ENCODE data around the gene FTH1. TPM values are rescaled to one million over a fixed set of nuclear protein-coding genes. Genes with fewer than 3 reads are reported as not detected.
A peak's percentile ranks its signal among the peaks of the same experiment; 100 is the strongest.

The FTH1 gene
- polyA plus RNA-seq, 1 of the 3 experiments (the other 2 are of a cell fraction): 1,229 TPM

- H3K9me2 ChIP-seq: no peaks in the 10 kb centered on the region
- no peak overlapping the region; a peak in 1 of 4 replicates for H3K27ac ChIP-seq (ENCODE audit: low read depth in 2 of 2, low read length in 1 of 2)
- H3K27me3 ChIP-seq (ENCODE audit: insufficient read depth): no peaks in the 10 kb centered on the region
- H3K79me2 ChIP-seq (ENCODE audit: insufficient read depth): no peaks in the 10 kb centered on the region
- no peak overlapping the region for H2AFZ ChIP-seq (ENCODE audit: low read depth)
- H3K4me2 ChIP-seq: no peak overlapping the region
- H3K9me3 ChIP-seq: no peaks in the 10 kb centered on the region
- H3K4me1 ChIP-seq (ENCODE audit: control insufficient read depth in 1 of 2, insufficient read depth in 2 of 2, low read depth in 1 of 2, low read length in 1 of 2): peaks cover 11 to 18% of the 10 kb centered on the region in 2 experiments; a peak in 2 of 4 replicates
- no peak overlapping the region for H3K9ac ChIP-seq
- H3K4me3 ChIP-seq (ENCODE audit: low read depth in 2 of 2, low read length in 1 of 2): no peak overlapping the region
- no peaks in the 10 kb centered on the region for H3K36me3 ChIP-seq (replicated peaks in 1 of 2; ENCODE audit: control insufficient read depth in 1 of 2, insufficient read depth in 2 of 2, low read length in 1 of 2)
- H3F3A ChIP-seq (replicated peaks; ENCODE audit: insufficient read depth): peaks cover 3% of the 10 kb centered on the region
- no peaks in the 10 kb centered on the region for H4K20me1 ChIP-seq (ENCODE audit: insufficient read depth)
- POLR2A ChIA-PET: interaction anchor here (0.6 to 2.1 kb wide), 9 partner anchors 18 to 151 kb away, joined by 3 to 17 read pairs (median 4); partner anchors contain the start of gene FTH1
- DNase-seq: peak; percentile 87
- WGBS (ENCODE audit: low lambda C conversion rate): 18% methylated on average over 7 of the region's 8 CpGs
- CTCF ChIA-PET: interaction anchor here (0.6 to 10.4 kb wide), 64 partner anchors 8 to 192 kb away, joined by 3 to 543 read pairs (median 4); partner anchors contain the start of genes FADS1, FADS2, FADS3 and FTH1
- TF ChIP-seq MXI1 (IDR thresholded peaks at IDR 0.05; ENCODE audit: low read depth, low read length): peak; percentile 41; the same call in 1 of the 2 replicates
- TF ChIP-seq CTCF (IDR thresholded peaks at IDR 0.05): peak; percentile 95
- TF ChIP-seq RFX5 (IDR thresholded peaks at IDR 0.05; ENCODE audit: low read length): peak; percentile 45; the same call in 1 of the 2 replicates
- TF ChIP-seq CHD2 (IDR thresholded peaks at IDR 0.05; ENCODE audit: low read length, partially characterized antibody): peak; percentile 67
- no peak for TF ChIP-seq FOXM1 (IDR thresholded peaks at IDR 0.05; ENCODE audit: low read depth)
- TF ChIP-seq MAX (IDR thresholded peaks at IDR 0.05; ENCODE audit: low read depth): no peak
- TF ChIP-seq SMC3 (IDR thresholded peaks at IDR 0.05; ENCODE audit: low read depth, low read length): peak; percentile 100
- TF ChIP-seq RCOR1 (IDR thresholded peaks at IDR 0.05; ENCODE audit: low read length): peak; percentile 54
- TF ChIP-seq PBX3 (IDR thresholded peaks at IDR 0.05): no peak
- TF ChIP-seq GATA2 (CRISPR knock-in tag; IDR thresholded peaks at IDR 0.05): no peak
- peak; percentile 100 for TF ChIP-seq RAD21 (IDR thresholded peaks at IDR 0.05; ENCODE audit: low read length)
- TF ChIP-seq EZH2phosphoT487 (IDR thresholded peaks at IDR 0.05; ENCODE audit: borderline replicate concordance, low read depth): no peak
Measured at GRCh38 chr11:61947486-61948210, 19.8 kb downstream of the FTH1 start.

- CTCF ChIA-PET: interaction anchor here (0.6 to 10.4 kb wide), 49 partner anchors 7 to 193 kb away, joined by 3 to 543 read pairs (median 5); partner anchors contain the start of genes FADS1, FADS2, FADS3 and FTH1
- H2AFZ ChIP-seq (ENCODE audit: low read depth): no peak overlapping the region
- 92% methylated on average over 5 of the region's 5 CpGs for WGBS (ENCODE audit: low lambda C conversion rate)
- no peak overlapping the region for H3K27ac ChIP-seq (ENCODE audit: low read depth in 2 of 2, low read length in 1 of 2)
- H3K9me3 ChIP-seq: no peaks in the 10 kb centered on the region
- no peaks in the 10 kb centered on the region for H3K79me2 ChIP-seq (ENCODE audit: insufficient read depth)
- no peak overlapping the region for H3K4me3 ChIP-seq (ENCODE audit: low read depth in 2 of 2, low read length in 1 of 2)
- no peaks in the 10 kb centered on the region for H3K9me2 ChIP-seq
- no peaks in the 10 kb centered on the region for H4K20me1 ChIP-seq (ENCODE audit: insufficient read depth)
- no peaks in the 10 kb centered on the region for H3K27me3 ChIP-seq (ENCODE audit: insufficient read depth)
- no peak for DNase-seq
- H3F3A ChIP-seq (replicated peaks; ENCODE audit: insufficient read depth): peaks cover 3% of the 10 kb centered on the region
- H3K9ac ChIP-seq: no peak overlapping the region
- no peak overlapping the region for H3K4me2 ChIP-seq
- POLR2A ChIA-PET: interaction anchor here (0.6 to 2.1 kb wide), 7 partner anchors 19 to 135 kb away, joined by 3 to 17 read pairs (median 5); partner anchors contain the start of gene FTH1
- H3K36me3 ChIP-seq (replicated peaks in 1 of 2; ENCODE audit: control insufficient read depth in 1 of 2, insufficient read depth in 2 of 2, low read length in 1 of 2): no peaks in the 10 kb centered on the region
- H3K4me1 ChIP-seq (ENCODE audit: control insufficient read depth in 1 of 2, insufficient read depth in 2 of 2, low read depth in 1 of 2, low read length in 1 of 2): peaks cover 11 to 18% of the 10 kb centered on the region in 2 experiments; a peak in 2 of 4 replicates
- TF ChIP-seq CTCF (IDR thresholded peaks at IDR 0.05): no peak
- no peak for TF ChIP-seq MEF2A (IDR thresholded peaks at IDR 0.05; ENCODE audit: borderline replicate concordance, low read depth)
- no peak for TF ChIP-seq TAF1 (IDR thresholded peaks at IDR 0.05; ENCODE audit: borderline replicate concordance, low read depth, low read length)
- no peak for TF ChIP-seq SIN3A (IDR thresholded peaks at IDR 0.05; ENCODE audit: borderline replicate concordance, low read depth, low read length)
- TF ChIP-seq TEAD4 (IDR thresholded peaks at IDR 0.05; ENCODE audit: borderline replicate concordance, insufficient read depth): no peak
- TF ChIP-seq EZH2phosphoT487 (IDR thresholded peaks at IDR 0.05; ENCODE audit: borderline replicate concordance, low read depth): no peak
- TF ChIP-seq ZBTB33 (IDR thresholded peaks at IDR 0.05; ENCODE audit: borderline replicate concordance, low read depth): no peak
- no peak for TF ChIP-seq GABPA (IDR thresholded peaks at IDR 0.05; ENCODE audit: low read depth)
- TF ChIP-seq CHD2 (IDR thresholded peaks at IDR 0.05; ENCODE audit: low read length, partially characterized antibody): no peak
Measured at GRCh38 chr11:61946894-61947293, 20.5 kb downstream of the FTH1 start.
